GM21528 (cell line): Measurements from ENCODE around the gene NUCB1.

Source experiments
- ATAC-seq: cut with Tn5 transposase; IDR thresholded peaks from one replicate; pipeline ENCODE4 v1.9.1; 2021; ENCODE audit warnings: mild to moderate bottlenecking, moderate library complexity; ENCODE audit not compliant: unreplicated experiment, low FRiP score

Gene NUCB1

GRCh38 chr19:48970139-48970766, 70.1 kb downstream of the NUCB1 start:
- no peak for ATAC-seq

- ATAC-seq: no peak
Observed at GRCh38 chr19:48970923-48971395, 70.8 kb downstream of the NUCB1 start.
